GM13977 (cell line): ENCODE measurements around the gene RNLS.

ENCODE experiments used
- DNase-seq: peaks from one replicate; pipeline ENCODE4 v3.0.0; 2012; ENCODE audit warnings: low spot score
- CTCF ChIP-seq: IDR thresholded peaks from 2 replicates; pipeline ENCODE4 v1.5.1; 2012; ENCODE audit warnings: mild to moderate bottlenecking, control low read depth; ENCODE audit not compliant: insufficient read depth; ENCODE audit errors: extremely low read depth, missing control alignments
- in situ Hi-C: fragments of 300-500 bp; cut with MboI; formaldehyde crosslinking; loops from one replicate; pipeline ENCODE4 v1.12.0; 2022; ENCODE audit warnings: low sequenced_read_pairs, low pct_unique_long_range_greater_than_20kb, mixed read lengths, inconsistent platforms; ENCODE audit not compliant: unreplicated experiment

Gene RNLS

GRCh38 chr10:88390041-88390440, 193.1 kb downstream of the RNLS start:
- DNase-seq = no peak
- in situ Hi-C loops = no loop called here
- TF ChIP-seq CTCF = no peak

GRCh38 chr10:88389456-88389855, 193.7 kb downstream of the RNLS start:
- no peak for DNase-seq
- TF ChIP-seq CTCF = peak; percentile 46
- in situ Hi-C loops = loop anchor here (5.0 to 10.0 kb wide), 3 partner anchors 117 to 527 kb away; partner anchors contain the start of genes KLLN and PTEN

- no peak for DNase-seq
- TF ChIP-seq CTCF = no peak
- in situ Hi-C loops = loop anchor here (5.0 to 10.0 kb wide), 3 partner anchors 116 to 526 kb away; partner anchors contain the start of genes KLLN and PTEN
Measured at GRCh38 chr10:88388324-88388723, 194.8 kb downstream of the RNLS start.

GRCh38 chr10:88386821-88387773, 196.0 kb downstream of the RNLS start:
- no peak for TF ChIP-seq CTCF
- in situ Hi-C loops = loop anchor here (5.0 to 10.0 kb wide), 3 partner anchors 115 to 525 kb away; partner anchors contain the start of genes KLLN and PTEN
- DNase-seq = peak; percentile 53

GRCh38 chr10:88386204-88386788, 196.8 kb downstream of the RNLS start:
- peak; percentile 17 for DNase-seq
- TF ChIP-seq CTCF = no peak
- in situ Hi-C loops = loop anchor here (5.0 to 10.0 kb wide), 3 partner anchors 114 to 524 kb away; partner anchors contain the start of genes KLLN and PTEN

GRCh38 chr10:88385601-88386203, 197.4 kb downstream of the RNLS start:
- in situ Hi-C loops = loop anchor here (5.0 to 10.0 kb wide), 3 partner anchors 113 to 523 kb away; partner anchors contain the start of genes KLLN and PTEN
- no peak for TF ChIP-seq CTCF
- peak; percentile 52 for DNase-seq
